Endothelial cell of umbilical vein (primary cell): Measurements from ENCODE around the gene PACS1. TPM values are rescaled to one million over a fixed set of nuclear protein-coding genes. Genes with fewer than 3 reads are reported as not detected.

ENCODE experiments used
- BruUV-seq: library from RNA; stranded (reverse); fragments of 400-500 nt; replicated peaks from 2 replicates; lab custom pipeline; 2021; lab: Mats Ljungman, UMichigan
- CTCF ChIA-PET: fragments of 300-600, 350-600 bp; sonication (Branson Sonifier 250); formaldehyde crosslinking; loops from one replicate; lab custom pipeline; 2021; ENCODE audit warnings: antibody characterized with exemption, inconsistent platforms; lab: Charles Lee
- POLR2A ChIA-PET: fragments of 300-600, 350-600 bp; sonication (Branson Sonifier 250); formaldehyde crosslinking; loops from one replicate; lab custom pipeline; 2021; ENCODE audit warnings: antibody characterized with exemption, inconsistent platforms; lab: Charles Lee
- DNase-seq: peaks from one replicate; pipeline ENCODE4 v3.0.0-alpha.2; 2011; ENCODE audit warnings: low read depth, low spot score
- FAIRE-seq: peaks from 2 replicates; lab custom pipeline; 2011; peaks lifted over from hg19 to GRCh38; lab: Jason Lieb, UNC
- H2AFZ ChIP-seq: 2 replicates; pipeline ENCODE4 v1.6.0; 2012; ENCODE audit warnings: low read depth, low read length, control low read depth, inconsistent platforms
- H3K27ac ChIP-seq: 2 replicates; pipeline ENCODE4 v1.5.1; 2011; ENCODE audit warnings: low read depth, mild to moderate bottlenecking, control low read depth, low read length, moderate library complexity; ENCODE audit not compliant: insufficient read depth
- H3K27me3 ChIP-seq, 2 experiments: 2 replicates each; pipeline versions ENCODE4 v1.6.0 to v1.6.1; 2011; ENCODE audit warnings: low read length in 2 of 2, mixed read lengths in 1 of 2; ENCODE audit not compliant: control insufficient read depth in 2 of 2, insufficient read depth in 2 of 2
- H3K36me3 ChIP-seq, 2 experiments: 2 replicates in 1 of 2; 3 replicates in 1 of 2; pipeline ENCODE4 v1.5.1; 2011; ENCODE audit warnings: low read length in 2 of 2, mild to moderate bottlenecking in 1 of 2, moderate library complexity in 1 of 2; ENCODE audit not compliant: control insufficient read depth in 2 of 2, insufficient read depth in 2 of 2; ENCODE audit errors: extremely low read depth in 1 of 2
- H3K4me1 ChIP-seq: 3 replicates; pipeline ENCODE4 v1.5.1; 2011; ENCODE audit warnings: mild to moderate bottlenecking, low read length; ENCODE audit not compliant: control insufficient read depth, insufficient read depth; ENCODE audit errors: extremely low read depth
- H3K4me2 ChIP-seq: 2 replicates; pipeline ENCODE4 v1.6.1; 2011; ENCODE audit warnings: low read length, control low read depth, mixed read lengths; ENCODE audit not compliant: insufficient read depth
- H3K4me3 ChIP-seq, 3 experiments: fragments of 200-600 bp in 1 of 3; sonication (generic), shearing (Covaris generic) in 1 of 3; replicated peaks in 1 of 3; 2 replicates each; pipeline ENCODE4 v1.5.1; 2011 to 2016; ENCODE audit warnings: control low read depth in 3 of 3, low read length in 3 of 3, mild to moderate bottlenecking in 2 of 3, inconsistent platforms in 1 of 3, low read depth in 1 of 3, moderate library complexity in 1 of 3; ENCODE audit not compliant: insufficient read depth in 1 of 3
- H3K79me2 ChIP-seq: 2 replicates; pipeline ENCODE4 v1.6.0; 2012; ENCODE audit warnings: low read length, inconsistent platforms; ENCODE audit not compliant: control insufficient read depth, insufficient read depth
- H3K9ac ChIP-seq: replicated peaks from 2 replicates; pipeline ENCODE3; 2011; ENCODE audit warnings: low read length, control low read depth; ENCODE audit not compliant: insufficient read depth; ENCODE audit errors: extremely low read depth
- H3K9me1 ChIP-seq: replicated peaks from 3 replicates; pipeline ENCODE4 v1.6.0; 2011; ENCODE audit warnings: mild to moderate bottlenecking, low read length; ENCODE audit not compliant: control insufficient read depth, insufficient read depth; ENCODE audit errors: extremely low read depth
- H3K9me3 ChIP-seq: replicated peaks from 2 replicates; pipeline ENCODE4 v1.5.1; 2012; ENCODE audit warnings: low read length, inconsistent platforms; ENCODE audit not compliant: control insufficient read depth, insufficient read depth
- H4K20me1 ChIP-seq: replicated peaks from 2 replicates; pipeline ENCODE3; 2011; ENCODE audit warnings: mild to moderate bottlenecking, low read length; ENCODE audit not compliant: control insufficient read depth, insufficient read depth; ENCODE audit errors: extremely low read depth
- CTCF ChIP-seq, 2 donors: IDR thresholded peaks; 1 replicate in 1 of 2; 2 replicates in 1 of 2; pipeline ENCODE4 v1.5.1; 2011; ENCODE audit warnings: low read length in 2 of 2, mild to moderate bottlenecking in 2 of 2, moderate library complexity in 2 of 2, control low read depth in 1 of 2, inconsistent platforms in 1 of 2, low read depth in 1 of 2; ENCODE audit not compliant: insufficient read depth in 1 of 2; ENCODE audit errors: extremely low read depth in 1 of 2
- EZH2 ChIP-seq: IDR thresholded peaks from 2 replicates; pipeline ENCODE4 v1.6.1; 2012; ENCODE audit warnings: borderline replicate concordance, low read depth, mild to moderate bottlenecking, moderate library complexity, low read length, inconsistent platforms; ENCODE audit not compliant: severe bottlenecking
- FOS ChIP-seq: IDR thresholded peaks from 2 replicates; pipeline ENCODE4 v1.6.1; 2011; ENCODE audit warnings: mild to moderate bottlenecking, low read length, moderate library complexity, borderline replicate concordance; ENCODE audit not compliant: insufficient read depth
- GATA2 ChIP-seq: IDR thresholded peaks from 2 replicates; pipeline ENCODE4 v1.7.0; 2011; ENCODE audit warnings: low read depth, mild to moderate bottlenecking, moderate library complexity, mixed read lengths, low read length; ENCODE audit not compliant: insufficient read length, insufficient read depth
- JUN ChIP-seq: IDR thresholded peaks from 2 replicates; pipeline ENCODE4 v1.6.1; 2011; ENCODE audit warnings: borderline replicate concordance, low read depth; ENCODE audit not compliant: insufficient read length, insufficient read depth
- MAX ChIP-seq: IDR thresholded peaks from 2 replicates; pipeline ENCODE4 v1.6.1; 2011; ENCODE audit not compliant: insufficient read depth, insufficient read length
- MYC ChIP-seq: IDR thresholded peaks from one replicate; pipeline ENCODE4 v1.6.1; 2011; ENCODE audit warnings: mild to moderate bottlenecking, low read depth, low read length
- POLR2A ChIP-seq: IDR thresholded peaks from 2 replicates; pipeline ENCODE4 v1.6.1; 2012; ENCODE audit warnings: low read depth, mild to moderate bottlenecking, control low read depth, low read length
- POLR2AphosphoS5 ChIP-seq: IDR thresholded peaks from 2 replicates; pipeline ENCODE4 v1.6.1; 2012; ENCODE audit warnings: low read depth, mild to moderate bottlenecking, control low read depth, low read length, moderate library complexity; ENCODE audit not compliant: insufficient read depth
- dilution Hi-C: fragments of 300-500 bp; cut with MboI; formaldehyde crosslinking; loops from one replicate; pipeline ENCODE4 v1.15.0; 2019; ENCODE audit warnings: low sequenced_read_pairs; ENCODE audit not compliant: extremely low pct_ligation_motif_present
- intact Hi-C: fragments of 100-400 bp; cut with micrococcal nuclease; formaldehyde crosslinking; loops from one replicate; pipeline ENCODE4 v1.10.0; 2022
- polyA plus RNA-seq, 4 experiments: library from polyadenylated mRNA; depleted of rRNA in 3 of 4; stranded (reverse) in 3 of 4; unstranded in 1 of 4; fragments of >200 nt; gene quantifications; 2 replicates each; pipeline versions ENCODE4 v1.2.1 to v1.2.3, GENCODE V29; 2011 to 2012; ENCODE audit warnings: missing spikeins in 1 of 4
- total RNA-seq: library from RNA; stranded (reverse); gene quantifications from 2 replicates; pipeline ENCODE4 v1.2.3, GENCODE V29; 2021

Gene PACS1
- total and polyA plus RNA-seq, 2 donors (not counting 3 experiments of a cell fraction or from before 2014, with no cell fraction given) = 26.4 to 64.4 TPM

- DNase-seq = no peak
- intact Hi-C loops = no loop called here
- no peak for FAIRE-seq
- H3K9me3 ChIP-seq = no peaks in the 10 kb centered on the region
- H3K4me1 ChIP-seq = peaks cover 30% of the 10 kb centered on the region
- H3K36me3 ChIP-seq = no peaks in the 10 kb centered on the region
- no peaks in the 10 kb centered on the region for H3K9me1 ChIP-seq
- peaks cover 4% of the 10 kb centered on the region for H3K79me2 ChIP-seq
- no peak overlapping the region for H3K9ac ChIP-seq
- POLR2A ChIA-PET = no interaction called here
- H3K4me3 ChIP-seq = no peak overlapping the region
- TF ChIP-seq JUN (no peak), POLR2A (no peak), FOS (no peak), POLR2AphosphoS5 (no peak), CTCF (IDR thresholded peaks at IDR 0.05; ENCODE audit: extremely low read depth in 1 of 2, insufficient read depth in 1 of 2, low read depth in 1 of 2, low read length in 2 of 2) (no peak), MAX (no peak), MYC (no peak), GATA2 (no peak), EZH2 (no peak)
- no peak overlapping the region for H3K4me2 ChIP-seq
- H3K27ac ChIP-seq = no peak overlapping the region
- no peaks in the 10 kb centered on the region for H3K27me3 ChIP-seq
- dilution Hi-C loops = no loop called here
- CTCF ChIA-PET = no interaction called here
- no TSS peak for BruUV-seq
- no peak overlapping the region for H2AFZ ChIP-seq
- H4K20me1 ChIP-seq = no peaks in the 10 kb centered on the region
Observed at GRCh38 chr11:66109294-66109693, 39.2 kb downstream of the PACS1 start.
